Nephron progenitor cell (in vitro differentiated cells): ENCODE measurements around the gene PCNP.
"Not testable (repeated sequence)": the region's sequence is repeated elsewhere in the genome, so short reads cannot be mapped to it uniquely, and the experiment has no call there.

Experiments
- DNase-seq: peaks from one replicate; pipeline ENCODE4 v3.0.0; 2021
- H3K27ac Mint-ChIP-seq: 2 replicates; pipeline ENCODE4 v1.8.0; 2021; ENCODE audit warnings: mild to moderate bottlenecking, moderate library complexity, mixed read lengths
- H3K27me3 Mint-ChIP-seq: 2 replicates; pipeline ENCODE4 v1.8.0; 2021; ENCODE audit warnings: mild to moderate bottlenecking, low read depth, mixed read lengths; ENCODE audit not compliant: poor library complexity
- H3K36me3 Mint-ChIP-seq: 2 replicates; pipeline ENCODE4 v1.8.0; 2021; ENCODE audit warnings: low read depth, mixed read lengths
- H3K4me1 Mint-ChIP-seq: 2 replicates; pipeline ENCODE4 v1.8.0; 2021; ENCODE audit warnings: mixed read lengths
- H3K4me3 Mint-ChIP-seq: 2 replicates; pipeline ENCODE4 v1.8.0; 2021; ENCODE audit warnings: mild to moderate bottlenecking, moderate library complexity, mixed read lengths
- H3K9me3 Mint-ChIP-seq: 2 replicates; pipeline ENCODE4 v1.8.0; 2021; ENCODE audit warnings: mild to moderate bottlenecking, moderate library complexity, mixed read lengths
- CTCF ChIP-seq: fragments of 200-600 bp; sonication (generic); IDR thresholded peaks from 2 replicates; pipeline ENCODE4 v1.5.0; 2021; ENCODE audit warnings: antibody characterized with exemption

The PCNP gene

GRCh38 chr3:101531473-101532086 is 42.4 kb upstream of the PCNP start:
- H3K27ac Mint-ChIP-seq: no peak overlapping the region
- H3K4me1 Mint-ChIP-seq: peaks cover 6% of the 10 kb centered on the region
- peaks cover 4% of the 10 kb centered on the region for H3K9me3 Mint-ChIP-seq
- peaks cover 14% of the 10 kb centered on the region for H3K27me3 Mint-ChIP-seq
- DNase-seq: no peak
- H3K36me3 Mint-ChIP-seq: no peaks in the 10 kb centered on the region
- no peak for TF ChIP-seq CTCF
- no peak overlapping the region for H3K4me3 Mint-ChIP-seq

GRCh38 chr3:101532783-101533602 is 41.0 kb upstream of the PCNP start:
- DNase-seq: no peak
- peaks cover 4% of the 10 kb centered on the region for H3K9me3 Mint-ChIP-seq
- H3K4me1 Mint-ChIP-seq: peaks cover 6% of the 10 kb centered on the region
- no peak overlapping the region for H3K4me3 Mint-ChIP-seq
- TF ChIP-seq CTCF: no peak
- H3K36me3 Mint-ChIP-seq: no peaks in the 10 kb centered on the region
- no peak overlapping the region for H3K27ac Mint-ChIP-seq
- H3K27me3 Mint-ChIP-seq: peaks cover 24% of the 10 kb centered on the region

GRCh38 chr3:101533603-101533968 is 40.4 kb upstream of the PCNP start:
- no peak for TF ChIP-seq CTCF
- peaks cover 4% of the 10 kb centered on the region for H3K9me3 Mint-ChIP-seq
- H3K27ac Mint-ChIP-seq: no peak overlapping the region
- H3K4me1 Mint-ChIP-seq: peaks cover 6% of the 10 kb centered on the region
- H3K27me3 Mint-ChIP-seq: peaks cover 24% of the 10 kb centered on the region
- no peak overlapping the region for H3K4me3 Mint-ChIP-seq
- no peaks in the 10 kb centered on the region for H3K36me3 Mint-ChIP-seq
- no peak for DNase-seq

GRCh38 chr3:101535221-101535620 is 38.8 kb upstream of the PCNP start:
- no peak for DNase-seq
- no peak overlapping the region for H3K27ac Mint-ChIP-seq
- H3K27me3 Mint-ChIP-seq: peaks cover 35% of the 10 kb centered on the region
- peaks cover 6% of the 10 kb centered on the region for H3K9me3 Mint-ChIP-seq
- no peak for TF ChIP-seq CTCF
- H3K36me3 Mint-ChIP-seq: no peaks in the 10 kb centered on the region
- peaks cover 6% of the 10 kb centered on the region for H3K4me1 Mint-ChIP-seq
- H3K4me3 Mint-ChIP-seq: no peak overlapping the region

GRCh38 chr3:101536266-101536665 is 37.7 kb upstream of the PCNP start:
- no peak for TF ChIP-seq CTCF
- Mint-ChIP-seq H3K4me3 (no peak overlapping the region), H3K27ac (no peak overlapping the region), H3K36me3 (no peaks in the 10 kb centered on the region), H3K4me1 (peaks cover 6% of the 10 kb centered on the region), H3K9me3 (peaks cover 9% of the 10 kb centered on the region), H3K27me3 (peaks cover 31% of the 10 kb centered on the region)
- DNase-seq: no peak

GRCh38 chr3:101536955-101537354 is 37.0 kb upstream of the PCNP start:
- Mint-ChIP-seq H3K27me3 (peaks cover 31% of the 10 kb centered on the region), H3K9me3 (peaks cover 11% of the 10 kb centered on the region)
- not testable (repeated sequence) for H3K4me3 Mint-ChIP-seq, H3K4me1 Mint-ChIP-seq, H3K36me3 Mint-ChIP-seq, H3K27ac Mint-ChIP-seq, DNase-seq
